Activated CD8-positive, alpha-beta T cell treated with anti-CD3 and anti-CD28 coated beads for 36 hours (primary cell): ENCODE data around the gene ZNF598. TPM values are rescaled to one million over a fixed set of nuclear protein-coding genes. Genes with fewer than 3 reads are reported as not detected.

ENCODE experiments used
- ATAC-seq: fragments of 200-7000 bp; cut with Tn5 transposase; one replicate; pipeline ENCODE4 v1.10.0; 2021; ENCODE audit warnings: mild to moderate bottlenecking, moderate library complexity
- CTCF ChIA-PET: fragments of 350-600 bp; sonication (Branson Sonifier 250); formaldehyde crosslinking; loops from one replicate; lab custom pipeline; 2021; ENCODE audit warnings: antibody characterized with exemption; lab: Charles Lee
- POLR2A ChIA-PET: fragments of 350-600 bp; sonication (Branson Sonifier 250); formaldehyde crosslinking; loops from one replicate; lab custom pipeline; 2021; ENCODE audit warnings: antibody characterized with exemption; lab: Charles Lee
- DNase-seq: peaks from one replicate; pipeline ENCODE4 v3.0.0-alpha.2; 2020
- H3K27ac Mint-ChIP-seq: one replicate; pipeline ENCODE4 v1.8.0; 2021; ENCODE audit warnings: mild to moderate bottlenecking, mixed read lengths
- H3K27me3 Mint-ChIP-seq: one replicate; pipeline ENCODE4 v1.8.0; 2021; ENCODE audit warnings: mixed read lengths
- H3K36me3 Mint-ChIP-seq: one replicate; pipeline ENCODE4 v1.8.0; 2021; ENCODE audit warnings: low read depth, mixed read lengths
- H3K4me1 Mint-ChIP-seq: one replicate; pipeline ENCODE4 v1.8.0; 2021; ENCODE audit warnings: low read depth, mixed read lengths
- H3K4me3 Mint-ChIP-seq: one replicate; pipeline ENCODE4 v1.8.0; 2021; ENCODE audit warnings: mild to moderate bottlenecking, moderate library complexity, mixed read lengths
- H3K9me3 Mint-ChIP-seq: one replicate; pipeline ENCODE4 v1.8.0; 2021; ENCODE audit warnings: mixed read lengths
- intact Hi-C: fragments of 100-400 bp; cut with micrococcal nuclease; formaldehyde crosslinking; loops from one replicate; pipeline ENCODE4 v1.10.0; 2022
- total RNA-seq, 2 experiments: library from RNA; stranded (reverse); gene quantifications; one replicate each; pipeline ENCODE4 v1.2.3, GENCODE V29; 2021
- TF ChIP-seq, protein P1 (sequence below): fragments of 200-600 bp; IDR thresholded peaks from one replicate; pipeline ENCODE4 v1.8.0; 2022; ENCODE audit warnings: antibody characterized with exemption, mild to moderate bottlenecking

ZNF598 gene
- total RNA-seq, 2 experiments from 2014 or later: 85.5 to 90.3 TPM

GRCh38 chr16:2008631-2009163, 924 bp downstream of the ZNF598 start:
- ATAC-seq (peak; percentile 7), DNase-seq (peak; percentile 66)
- CTCF ChIA-PET: interaction anchor here (0.9 to 2.2 kb wide), 5 partner anchors 8 to 139 kb away, joined by 3 to 8 read pairs (median 3); partner anchors contain the start of genes NTHL1 and TSC2
- Mint-ChIP-seq H3K36me3 (peaks cover 35% of the 10 kb centered on the region), H3K27ac (peak overlapping the region; percentile 91), H3K9me3 (no peaks in the 10 kb centered on the region), H3K4me3 (peak overlapping the region; percentile 97), H3K27me3 (no peaks in the 10 kb centered on the region), H3K4me1 (peaks cover 41% of the 10 kb centered on the region)
- TF ChIP-seq, protein P1, sequence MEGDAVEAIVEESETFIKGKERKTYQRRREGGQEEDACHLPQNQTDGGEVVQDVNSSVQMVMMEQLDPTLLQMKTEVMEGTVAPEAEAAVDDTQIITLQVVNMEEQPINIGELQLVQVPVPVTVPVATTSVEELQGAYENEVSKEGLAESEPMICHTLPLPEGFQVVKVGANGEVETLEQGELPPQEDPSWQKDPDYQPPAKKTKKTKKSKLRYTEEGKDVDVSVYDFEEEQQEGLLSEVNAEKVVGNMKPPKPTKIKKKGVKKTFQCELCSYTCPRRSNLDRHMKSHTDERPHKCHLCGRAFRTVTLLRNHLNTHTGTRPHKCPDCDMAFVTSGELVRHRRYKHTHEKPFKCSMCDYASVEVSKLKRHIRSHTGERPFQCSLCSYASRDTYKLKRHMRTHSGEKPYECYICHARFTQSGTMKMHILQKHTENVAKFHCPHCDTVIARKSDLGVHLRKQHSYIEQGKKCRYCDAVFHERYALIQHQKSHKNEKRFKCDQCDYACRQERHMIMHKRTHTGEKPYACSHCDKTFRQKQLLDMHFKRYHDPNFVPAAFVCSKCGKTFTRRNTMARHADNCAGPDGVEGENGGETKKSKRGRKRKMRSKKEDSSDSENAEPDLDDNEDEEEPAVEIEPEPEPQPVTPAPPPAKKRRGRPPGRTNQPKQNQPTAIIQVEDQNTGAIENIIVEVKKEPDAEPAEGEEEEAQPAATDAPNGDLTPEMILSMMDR: no peak
- POLR2A ChIA-PET: interaction anchor here (0.6 to 2.8 kb wide), 17 partner anchors 10 to 151 kb away, joined by 3 to 16 read pairs (median 4); partner anchors contain the start of genes GFER, NOXO1, NPW and RPS2
- intact Hi-C loops: no loop called here

DNA sequence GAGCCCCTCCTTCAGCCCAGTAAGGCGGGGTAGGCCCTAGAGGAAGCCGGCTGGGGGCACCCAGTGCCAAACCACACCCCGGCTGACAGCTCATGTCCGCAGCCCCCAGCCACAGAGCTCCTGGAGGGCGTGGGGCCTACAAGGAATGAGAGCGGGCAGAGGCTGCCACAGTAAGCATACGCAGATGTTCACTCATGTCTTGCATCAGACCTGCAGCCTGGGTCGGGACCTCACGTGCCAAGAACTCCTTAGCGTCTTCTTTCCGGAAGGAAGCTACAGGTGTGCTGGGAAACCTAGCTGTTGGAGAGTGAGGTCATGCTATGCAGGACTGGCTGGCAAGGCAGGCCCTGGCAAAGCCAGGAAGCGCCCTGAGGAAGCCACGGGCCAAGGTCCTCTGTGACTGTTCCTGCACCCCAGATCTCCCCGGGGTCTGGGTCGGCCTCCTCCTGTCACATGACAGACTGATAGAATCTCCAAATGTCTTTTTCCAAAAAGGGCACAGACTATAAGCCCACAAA, 1.6 kb downstream of the ZNF598 start:
- peak overlapping the region; percentile 97 for H3K4me3 Mint-ChIP-seq
- H3K27ac Mint-ChIP-seq: peak overlapping the region; percentile 91
- TF ChIP-seq, protein P1: no peak
- ATAC-seq (peak; percentile 11), DNase-seq (peak; percentile 67)
- intact Hi-C loops: no loop called here
- POLR2A ChIA-PET: interaction anchor here (0.9 to 2.8 kb wide), 12 partner anchors 10 to 151 kb away, joined by 3 to 16 read pairs (median 6); partner anchors contain the start of genes GFER, NOXO1, NPW and RPS2
- CTCF ChIA-PET: interaction anchor here (0.9 to 2.2 kb wide), 5 partner anchors 9 to 147 kb away, joined by 3 to 8 read pairs (median 4); partner anchors contain the start of genes NTHL1 and TSC2
- H3K36me3 Mint-ChIP-seq: peaks cover 35% of the 10 kb centered on the region
- peaks cover 41% of the 10 kb centered on the region for H3K4me1 Mint-ChIP-seq
- H3K27me3 Mint-ChIP-seq: no peaks in the 10 kb centered on the region
- no peaks in the 10 kb centered on the region for H3K9me3 Mint-ChIP-seq

- peaks cover 41% of the 10 kb centered on the region for H3K4me1 Mint-ChIP-seq
- no peaks in the 10 kb centered on the region for H3K27me3 Mint-ChIP-seq
These were observed 2.4 kb downstream of the ZNF598 start for GRCh38 chr16:2007081-2007836.

DNA sequence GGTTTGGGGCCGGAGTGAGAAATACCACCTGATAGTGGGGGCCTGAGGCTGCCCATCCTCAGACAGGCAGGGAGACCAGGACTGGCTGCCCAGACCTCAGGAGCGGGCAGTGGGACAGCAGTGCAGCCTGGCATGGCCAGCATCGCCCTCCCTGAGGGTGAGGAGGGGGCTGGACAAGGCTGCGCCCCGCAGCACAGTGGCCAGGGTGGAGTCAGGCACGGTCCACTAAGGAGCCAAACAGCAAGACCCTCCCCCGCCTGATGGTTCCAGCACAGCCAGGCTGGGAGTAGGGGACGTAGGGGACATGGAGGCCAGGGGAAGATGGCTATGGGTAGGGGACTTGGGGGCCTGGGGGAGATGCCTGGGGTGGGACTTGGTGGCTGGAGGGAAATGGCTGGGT, 3.3 kb downstream of the ZNF598 start:
- DNase-seq: no peak
- CTCF ChIA-PET: interaction anchor here (4.1 kb wide), 1 partner anchor 134 kb away, joined by 27 read pairs; no protein-coding TSS in a partner anchor
- TF ChIP-seq, protein P1: no peak
- Mint-ChIP-seq H3K9me3 (no peaks in the 10 kb centered on the region), H3K4me1 (peaks cover 41% of the 10 kb centered on the region), H3K4me3 (peak overlapping the region; percentile 97), H3K27ac (no peak overlapping the region), H3K36me3 (peaks cover 43% of the 10 kb centered on the region), H3K27me3 (no peaks in the 10 kb centered on the region)
- POLR2A ChIA-PET: interaction anchor here (1.5 kb wide), 1 partner anchor 149 kb away, joined by 6 read pairs; the partner anchor contains the start of gene TRAF7
- no peak for ATAC-seq
- intact Hi-C loops: no loop called here

More at GRCh38 chr16:2007081-2007836, 2.4 kb downstream of the ZNF598 start:
- DNase-seq (no peak), ATAC-seq (no peak)
- H3K9me3 Mint-ChIP-seq: no peaks in the 10 kb centered on the region
- TF ChIP-seq, protein P1: no peak
- peak overlapping the region; percentile 97 for H3K4me3 Mint-ChIP-seq
- intact Hi-C loops: no loop called here
- peaks cover 38% of the 10 kb centered on the region for H3K36me3 Mint-ChIP-seq
- H3K27ac Mint-ChIP-seq: peak overlapping the region; percentile 91
- ChIA-PET POLR2A (interaction anchor here (1.1 to 2.8 kb wide), 6 partner anchors 9 to 152 kb away, joined by 3 to 16 read pairs (median 8); partner anchors contain the start of genes NOXO1 and TRAF7), CTCF (interaction anchor here (1.1 to 2.2 kb wide), 2 partner anchors 134 to 148 kb away, joined by 4 to 8 read pairs; no protein-coding TSS in a partner anchor)
